ENCODE results near the gene GSN. TPM values are rescaled to one million over a fixed set of nuclear protein-coding genes. Genes with fewer than 3 reads are reported as not detected.

The GSN gene
- total RNA-seq, 4 donors from 2014 or later = 3,163 to 12,584 (median 6,723) TPM

DNA sequence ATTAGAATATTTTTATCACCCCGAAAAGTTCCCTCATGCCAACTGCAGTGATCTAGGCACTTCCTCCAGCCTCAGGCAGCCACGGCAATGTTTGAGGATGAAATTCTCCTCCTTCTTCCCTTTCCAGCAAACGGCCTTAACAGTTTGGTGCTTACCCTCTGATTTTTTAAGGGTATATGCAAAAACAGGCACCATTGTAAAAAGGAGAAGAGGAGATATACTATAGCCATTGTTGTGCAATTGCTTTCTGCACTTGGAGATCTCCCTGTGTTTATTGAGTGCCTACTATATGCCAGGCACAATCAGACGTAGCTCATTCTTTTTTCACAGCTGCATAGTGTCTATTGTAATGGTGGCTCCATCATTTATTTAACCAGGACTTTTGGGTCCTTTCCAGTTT lies 29.4 kb downstream of the GSN start:
- TF ChIP-seq, protein P1, sequence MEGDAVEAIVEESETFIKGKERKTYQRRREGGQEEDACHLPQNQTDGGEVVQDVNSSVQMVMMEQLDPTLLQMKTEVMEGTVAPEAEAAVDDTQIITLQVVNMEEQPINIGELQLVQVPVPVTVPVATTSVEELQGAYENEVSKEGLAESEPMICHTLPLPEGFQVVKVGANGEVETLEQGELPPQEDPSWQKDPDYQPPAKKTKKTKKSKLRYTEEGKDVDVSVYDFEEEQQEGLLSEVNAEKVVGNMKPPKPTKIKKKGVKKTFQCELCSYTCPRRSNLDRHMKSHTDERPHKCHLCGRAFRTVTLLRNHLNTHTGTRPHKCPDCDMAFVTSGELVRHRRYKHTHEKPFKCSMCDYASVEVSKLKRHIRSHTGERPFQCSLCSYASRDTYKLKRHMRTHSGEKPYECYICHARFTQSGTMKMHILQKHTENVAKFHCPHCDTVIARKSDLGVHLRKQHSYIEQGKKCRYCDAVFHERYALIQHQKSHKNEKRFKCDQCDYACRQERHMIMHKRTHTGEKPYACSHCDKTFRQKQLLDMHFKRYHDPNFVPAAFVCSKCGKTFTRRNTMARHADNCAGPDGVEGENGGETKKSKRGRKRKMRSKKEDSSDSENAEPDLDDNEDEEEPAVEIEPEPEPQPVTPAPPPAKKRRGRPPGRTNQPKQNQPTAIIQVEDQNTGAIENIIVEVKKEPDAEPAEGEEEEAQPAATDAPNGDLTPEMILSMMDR (IDR thresholded peaks at IDR 0.05; ENCODE audit: low read depth) = no peak

DNA sequence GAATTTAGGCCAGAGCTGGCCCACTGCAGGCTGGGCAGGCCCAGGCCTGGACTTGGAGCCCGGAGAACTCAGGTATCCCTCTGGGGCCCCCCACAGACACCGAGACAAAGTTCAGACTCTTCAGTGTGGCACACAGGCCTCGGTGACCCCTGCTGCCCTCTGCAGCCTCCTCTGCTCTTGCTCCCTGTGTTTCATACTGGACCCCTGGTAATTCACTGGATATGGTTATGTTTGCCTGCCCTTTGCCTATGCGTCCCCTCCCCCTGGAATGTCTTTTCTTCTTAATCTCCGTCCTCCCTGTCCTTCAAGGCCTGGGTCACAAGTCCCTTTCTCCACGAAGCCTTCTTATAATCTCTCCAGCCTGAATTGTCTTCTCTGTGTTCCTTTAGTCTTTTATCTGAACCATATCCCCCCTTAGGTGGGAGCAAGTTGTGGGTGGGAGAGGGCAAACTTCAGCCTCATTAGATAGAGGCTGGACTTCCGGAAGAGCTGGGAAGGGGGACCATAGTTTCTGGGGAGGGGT lies 30.1 kb downstream of the GSN start:
- TF ChIP-seq, protein P1 (IDR thresholded peaks at IDR 0.05; ENCODE audit: low read depth) = no peak

DNA sequence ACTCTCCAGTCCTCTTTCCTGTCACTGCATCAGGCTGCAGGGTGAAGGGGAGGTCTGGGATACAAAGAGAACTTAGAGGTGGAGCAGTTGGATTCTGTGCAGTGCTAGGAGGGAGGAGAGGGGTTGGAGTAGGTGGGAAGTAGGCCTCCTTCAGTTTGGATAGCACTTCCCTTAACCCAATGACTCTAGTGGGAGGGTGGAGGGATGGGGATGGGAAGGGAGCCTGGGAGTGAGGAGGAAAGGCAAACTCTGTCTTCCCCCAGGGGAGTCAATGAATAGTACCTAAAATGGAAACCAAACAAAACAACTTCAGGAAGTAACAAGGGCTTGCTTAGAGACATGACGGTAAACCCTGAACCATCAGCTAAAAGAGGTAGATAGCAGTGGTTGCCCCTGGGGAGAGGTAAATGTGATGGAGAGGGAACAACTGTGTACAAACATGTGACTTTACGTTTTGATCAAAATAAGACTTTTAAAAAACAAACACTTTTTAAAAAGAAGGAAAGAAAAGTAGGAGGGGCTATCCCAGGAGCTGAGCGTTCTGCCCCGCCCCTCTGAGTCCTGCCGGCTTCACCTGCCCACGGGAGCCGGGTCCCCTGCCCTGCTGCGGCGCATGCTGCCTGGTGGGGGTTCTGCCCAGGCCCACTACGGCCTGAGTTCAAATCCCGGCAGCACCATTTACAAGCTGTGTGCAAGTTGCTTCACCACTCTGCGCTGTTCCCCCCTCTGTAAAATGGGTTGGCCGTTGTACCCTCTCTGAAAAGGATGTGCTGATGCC lies 30.9 kb downstream of the GSN start:
- TF ChIP-seq, protein P1 (IDR thresholded peaks at IDR 0.05; ENCODE audit: low read depth) = no peak

DNA sequence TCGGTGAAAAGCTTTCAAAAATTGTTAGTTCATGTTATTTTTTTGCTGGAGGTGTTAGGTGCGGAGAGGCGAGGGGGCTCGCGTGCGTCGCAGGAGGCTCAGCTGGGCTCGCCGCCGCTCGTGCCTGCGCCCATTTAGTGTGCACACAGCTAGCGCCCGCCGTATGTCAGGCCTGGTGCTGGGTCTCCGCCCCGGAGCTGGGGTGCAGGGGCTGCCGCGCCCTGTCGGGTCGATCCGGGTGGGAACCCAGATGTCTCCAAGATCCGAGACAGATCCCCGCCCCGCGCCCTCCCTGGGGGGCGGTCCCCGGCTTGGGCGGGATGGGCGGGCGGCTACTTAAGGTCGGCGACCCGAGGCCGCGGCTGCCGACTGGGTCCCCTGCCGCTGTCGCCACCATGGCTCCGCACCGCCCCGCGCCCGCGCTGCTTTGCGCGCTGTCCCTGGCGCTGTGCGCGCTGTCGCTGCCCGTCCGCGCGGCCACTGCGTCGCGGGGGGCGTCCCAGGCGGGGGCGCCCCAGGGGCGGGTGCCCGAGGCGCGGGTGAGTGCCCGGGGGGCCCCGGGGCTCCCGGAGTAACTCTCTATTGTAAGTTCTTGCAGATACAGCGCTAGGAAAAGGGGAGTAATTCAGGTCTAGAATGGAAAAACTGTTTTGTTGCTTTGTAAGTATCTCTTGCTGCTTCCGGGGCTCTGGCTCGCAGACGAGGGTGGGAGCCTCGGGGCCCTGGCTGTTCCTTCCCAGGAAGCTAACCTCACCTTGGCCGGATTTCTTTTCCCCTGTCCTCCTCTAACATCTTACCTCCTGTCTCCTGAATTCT lies 31.7 kb downstream of the GSN start:
- TF ChIP-seq, protein P1 (IDR thresholded peaks at IDR 0.05; ENCODE audit: low read depth) = no peak

DNA sequence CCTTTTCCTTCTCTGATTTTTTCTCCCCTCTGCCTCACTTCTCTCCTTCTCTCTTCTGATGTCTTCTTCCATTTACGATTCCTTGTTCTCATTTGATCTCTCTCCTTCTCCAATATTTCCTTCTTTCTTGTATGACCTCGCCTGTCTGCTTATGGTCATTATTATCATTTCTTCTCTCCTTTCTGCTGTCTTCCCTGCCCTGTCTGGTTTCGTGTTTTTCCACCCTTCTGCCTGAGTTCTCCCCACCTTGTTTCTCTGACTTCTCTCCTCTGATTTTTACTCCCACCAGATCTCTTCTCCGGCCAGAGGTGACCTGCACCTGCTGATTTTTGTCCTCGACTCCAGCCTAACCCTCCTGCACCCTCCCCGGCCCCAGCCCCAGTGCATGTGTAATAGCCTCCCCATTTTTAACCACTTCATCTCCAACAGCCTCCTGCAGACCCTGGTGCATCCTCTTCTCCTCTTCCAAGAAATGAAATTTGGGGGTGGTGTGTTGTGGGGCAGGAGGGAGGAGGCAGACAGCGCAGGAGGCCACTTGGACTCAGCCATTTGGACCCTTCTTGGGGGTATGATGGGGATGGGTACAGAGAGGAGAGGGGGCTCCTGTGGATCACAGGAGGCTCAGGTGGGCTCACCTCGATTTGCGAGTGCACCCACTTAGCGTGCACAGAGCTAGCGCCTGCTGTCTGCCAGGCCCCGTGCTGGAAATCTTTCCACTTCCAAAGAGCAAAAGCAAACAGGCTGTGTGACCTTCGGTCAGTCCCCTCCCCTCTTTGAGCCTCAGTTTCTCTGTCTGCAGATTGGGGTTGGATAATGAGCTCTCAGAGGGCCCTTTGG lies 32.5 kb downstream of the GSN start:
- TF ChIP-seq, protein P1 (IDR thresholded peaks at IDR 0.05; ENCODE audit: low read depth) = no peak

DNA sequence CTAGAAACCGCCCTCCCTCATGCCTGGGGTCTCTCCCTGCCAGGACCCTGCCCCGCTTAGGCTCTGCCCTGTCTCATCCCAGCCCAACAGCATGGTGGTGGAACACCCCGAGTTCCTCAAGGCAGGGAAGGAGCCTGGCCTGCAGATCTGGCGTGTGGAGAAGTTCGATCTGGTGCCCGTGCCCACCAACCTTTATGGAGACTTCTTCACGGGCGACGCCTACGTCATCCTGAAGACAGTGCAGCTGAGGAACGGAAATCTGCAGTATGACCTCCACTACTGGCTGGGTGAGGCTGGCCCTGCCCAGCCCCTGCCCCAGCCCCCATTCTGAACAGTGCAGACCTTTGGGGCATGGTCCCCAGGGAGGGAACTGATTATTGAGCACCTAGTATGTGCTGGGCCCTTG lies 33.9 kb downstream of the GSN start:
- TF ChIP-seq, protein P1 (IDR thresholded peaks at IDR 0.05; ENCODE audit: low read depth) = no peak

Data from subcutaneous adipose tissue (tissue), 4 donors.